Measurements from ENCODE around the gene CFAP410.

CFAP410 gene

DNA sequence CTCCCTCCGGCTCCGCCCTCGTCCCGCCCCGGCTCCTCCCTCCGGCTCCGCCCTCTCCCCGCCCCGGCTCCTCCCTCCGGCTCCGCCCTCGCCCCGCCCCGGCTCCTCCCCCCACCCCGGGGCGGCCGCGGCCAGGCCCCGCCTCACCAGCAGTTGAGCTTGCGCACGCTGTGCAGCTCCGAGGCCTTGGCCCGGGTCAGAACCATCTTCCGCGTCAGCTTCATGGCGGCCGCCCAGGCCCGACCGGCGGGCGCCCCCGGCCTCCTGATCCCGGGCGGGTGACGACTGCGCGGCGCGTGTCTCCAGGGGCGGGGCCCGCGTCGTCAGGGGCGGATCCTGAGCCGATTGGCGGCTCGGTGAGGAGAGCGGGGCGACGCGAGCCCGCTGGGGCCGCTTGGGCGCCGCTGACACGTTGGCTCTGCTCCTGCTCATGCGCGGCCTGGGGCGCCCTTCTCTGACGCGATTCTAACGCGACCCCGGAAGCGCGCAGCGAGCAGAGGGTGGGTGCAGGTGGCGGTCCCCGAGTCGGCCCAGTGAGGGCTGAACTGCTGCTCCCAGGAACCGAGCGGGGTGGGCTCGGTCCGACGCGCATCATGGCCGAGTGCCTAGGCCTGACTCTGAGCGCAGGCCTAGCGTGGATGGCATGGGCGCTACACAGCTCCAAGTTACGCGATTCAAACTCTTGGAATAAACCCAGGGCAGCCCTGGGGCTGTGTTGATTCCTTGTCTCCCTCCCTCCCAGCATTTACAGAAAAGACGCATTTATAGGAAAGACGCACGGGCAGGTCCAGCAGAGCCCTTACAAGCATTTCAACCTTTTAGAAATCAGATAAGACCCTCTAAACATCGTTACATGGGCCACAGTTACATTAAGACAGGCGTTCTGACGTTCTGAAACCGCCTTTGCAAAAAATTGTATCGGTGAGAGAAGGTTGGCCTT is at the start of gene CFAP410:
Gene CFAP410, minus strand, starts transcription at position 420 of the 940 bp plus-strand sequence. Its CDS starts 196 bp downstream, at position 224.
- peak; percentile 75 for DNase-seq (ENCODE audit: low read depth)
- H3K4me3 ChIP-seq (ENCODE audit: low read depth, low read length), result peak within 1 kb of the TSS; percentile 91
- TF ChIP-seq CTCF (IDR thresholded peaks at IDR 0.05; ENCODE audit: control insufficient read depth, extremely low read depth, insufficient read depth), result no peak

DNA sequence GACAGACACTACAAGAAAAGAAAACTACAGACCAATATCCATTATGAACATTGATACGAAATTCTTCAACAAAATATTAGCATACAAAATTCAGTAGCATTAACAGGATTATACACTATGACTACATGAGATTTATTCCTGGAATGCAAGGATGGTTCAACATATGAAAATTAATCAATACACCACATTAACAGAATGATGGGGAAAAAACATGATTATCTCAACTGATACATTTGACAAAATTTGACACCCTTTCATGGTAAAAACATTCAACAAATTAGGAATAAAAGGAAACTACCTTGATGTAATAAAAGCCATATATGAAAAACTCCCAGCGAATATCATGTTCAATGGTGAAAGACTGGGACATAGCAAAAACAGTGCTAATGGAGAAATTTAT is 45.8 kb upstream of the CFAP410 start:
- no peak for DNase-seq (ENCODE audit: low read depth)
- no peak overlapping the region for H3K4me3 ChIP-seq (ENCODE audit: low read depth, low read length)
- TF ChIP-seq CTCF (IDR thresholded peaks at IDR 0.05; ENCODE audit: control insufficient read depth, extremely low read depth, insufficient read depth), result no peak

- no peak overlapping the region for H3K4me3 ChIP-seq (ENCODE audit: low read depth, low read length)
- no peak for DNase-seq (ENCODE audit: low read depth)
- no peak for TF ChIP-seq CTCF (IDR thresholded peaks at IDR 0.05; ENCODE audit: control insufficient read depth, extremely low read depth, insufficient read depth)
Measured at GRCh38 chr21:44383216-44383615, 44.0 kb upstream of the CFAP410 start.

GRCh38 chr21:44382536-44382935 is 43.3 kb upstream of the CFAP410 start:
- H3K4me3 ChIP-seq (ENCODE audit: low read depth, low read length), result no peak overlapping the region
- no peak for TF ChIP-seq CTCF (IDR thresholded peaks at IDR 0.05; ENCODE audit: control insufficient read depth, extremely low read depth, insufficient read depth)
- no peak for DNase-seq (ENCODE audit: low read depth)

DNA sequence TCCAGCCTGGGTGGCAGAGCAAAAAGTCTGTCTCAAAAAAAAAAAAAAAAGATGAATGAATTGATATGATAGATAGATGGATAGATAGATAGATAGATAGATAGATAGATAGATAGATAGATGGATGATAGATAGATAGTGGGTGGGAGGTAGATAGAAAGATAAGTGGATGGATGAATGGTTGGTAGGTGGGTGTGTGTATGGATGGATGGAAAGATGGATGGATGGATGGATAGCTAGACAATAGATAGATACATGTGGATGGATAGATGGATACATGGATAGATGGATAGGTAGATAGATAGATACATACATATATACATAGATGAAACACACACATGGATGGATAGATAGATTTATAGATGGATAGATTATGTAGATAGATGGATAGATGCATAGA is 42.7 kb upstream of the CFAP410 start:
- no peak overlapping the region for H3K4me3 ChIP-seq (ENCODE audit: low read depth, low read length)
- TF ChIP-seq CTCF (IDR thresholded peaks at IDR 0.05; ENCODE audit: control insufficient read depth, extremely low read depth, insufficient read depth), result no peak
- no peak for DNase-seq (ENCODE audit: low read depth)

DNA sequence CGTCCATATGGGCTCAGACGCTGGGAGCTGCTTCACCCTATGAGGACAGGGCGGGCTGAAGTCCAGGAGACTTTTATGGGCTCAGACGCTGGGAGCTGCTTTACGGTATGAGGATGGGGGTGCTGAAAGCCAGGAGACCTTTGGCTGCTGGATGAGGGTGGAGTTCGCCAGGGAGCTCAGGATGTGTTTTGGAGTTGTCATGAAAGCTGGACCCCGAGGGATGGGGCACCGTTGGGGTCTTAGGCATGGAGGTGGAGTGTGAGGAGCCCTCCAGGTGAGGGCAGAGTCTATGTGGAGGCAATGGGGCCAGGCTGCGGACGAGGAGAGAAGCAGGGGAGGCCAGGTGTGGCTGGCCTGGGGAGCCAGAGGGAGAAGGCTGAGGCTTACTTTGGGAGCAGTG is 41.7 kb upstream of the CFAP410 start:
- no peak for TF ChIP-seq CTCF (IDR thresholded peaks at IDR 0.05; ENCODE audit: control insufficient read depth, extremely low read depth, insufficient read depth)
- no peak for DNase-seq (ENCODE audit: low read depth)
- H3K4me3 ChIP-seq (ENCODE audit: low read depth, low read length), result no peak overlapping the region

Measured in LNCaP clone FGC (cell line).